ENCODE results near the gene DYRK1A. TPM values are rescaled to one million over a fixed set of nuclear protein-coding genes. Genes with fewer than 3 reads are reported as not detected.

Gene DYRK1A
- total and polyA plus RNA-seq, 10 of the 15 experiments (the other 5 are each of a cell fraction or from before 2014, with no cell fraction given): 2.4 to 68.6 (median 30.7) TPM

- TF ChIP-seq RFX5 (IDR thresholded peaks at IDR 0.05; ENCODE audit: low read depth, low read length) (no peak), NBN (IDR thresholded peaks at IDR 0.05) (no peak), PKNOX1 (IDR thresholded peaks at IDR 0.05) (no peak), KAT2A (conservative IDR thresholded peaks at IDR 0.05; ENCODE audit: control insufficient read depth, low read depth, low read length) (no peak), POLR2AphosphoS5 (IDR thresholded peaks at IDR 0.05; ENCODE audit: low read length) (no peak)
These were observed 27.0 kb upstream of the DYRK1A start (continued) for GRCh38 chr21:37339552-37339939.

GRCh38 chr21:37341254-37341960 lies 25.2 kb upstream of the DYRK1A start:
- SMC1A ChIA-PET (ENCODE audit: uncharacterized antibody, unreplicated experiment): no interaction called here
- TF ChIP-seq ZBTB11 (CRISPR knock-in tag; IDR thresholded peaks at IDR 0.05): no peak
- TF ChIP-seq ATF2 (IDR thresholded peaks at IDR 0.05; ENCODE audit: low read length): no peak
- TF ChIP-seq SMAD1 (IDR thresholded peaks at IDR 0.05; ENCODE audit: low read depth, partially characterized antibody): no peak
- TF ChIP-seq MYB (IDR thresholded peaks at IDR 0.05; ENCODE audit: borderline replicate concordance, low read depth, low read length): no peak
- no peak for TF ChIP-seq ZNF207 (IDR thresholded peaks at IDR 0.05; ENCODE audit: borderline replicate concordance)
- no peak for TF ChIP-seq CHD4 (IDR thresholded peaks at IDR 0.05)
- no peak for TF ChIP-seq SKIL (IDR thresholded peaks at IDR 0.05; ENCODE audit: low read depth, poor library complexity, severe bottlenecking)
- TF ChIP-seq SUZ12 (IDR thresholded peaks at IDR 0.05; ENCODE audit: unreplicated experiment): no peak
- no peak for TF ChIP-seq HDAC6 (IDR thresholded peaks at IDR 0.05; ENCODE audit: unreplicated experiment)
- TF ChIP-seq SIN3A (IDR thresholded peaks at IDR 0.05; ENCODE audit: low read depth, low read length): no peak
- no peak for TF ChIP-seq NFIC (IDR thresholded peaks at IDR 0.05; ENCODE audit: low read depth, low read length)

More at GRCh38 chr21:37341254-37341960, 25.2 kb upstream of the DYRK1A start:
- in situ Hi-C loops (cut with MboI): no loop called here
- WGBS (ENCODE audit: insufficient coverage, insufficient replicate concordance, low lambda C conversion rate, missing lambda C conversion rate): 53% methylated on average over 8 of the region's 8 CpGs
- no peaks in the 10 kb centered on the region for H4K20me1 ChIP-seq (ENCODE audit: control insufficient read depth, insufficient read depth)
- no peaks in the 10 kb centered on the region for H3K4me1 ChIP-seq (ENCODE audit: control insufficient read depth, insufficient read depth, low read length)
- intact Hi-C loops (cut with micrococcal nuclease; ENCODE audit: unreplicated experiment): no loop called here
- no peaks in the 10 kb centered on the region for H3K79me2 ChIP-seq (ENCODE audit: control insufficient read depth, insufficient read depth, low read length)
- ChIA-PET POLR2A (interaction anchor here (0.7 kb wide), 1 partner anchor 215 kb away, joined by 6 read pairs; no protein-coding TSS in a partner anchor), CTCF (no interaction called here), RAD21 (ENCODE audit: unreplicated experiment) (no interaction called here)
- no peak overlapping the region for H3K27ac ChIP-seq (ENCODE audit: control insufficient read depth, insufficient read depth)
- H3K27me3 ChIP-seq (replicated peaks in 1 of 2; ENCODE audit: control insufficient read depth in 2 of 2, insufficient read depth in 2 of 2, low read length in 1 of 2): no peaks in the 10 kb centered on the region
- no peak overlapping the region for H2AFZ ChIP-seq (ENCODE audit: control insufficient read depth, low read depth, low read length)
- no peaks in the 10 kb centered on the region for H3K9me3 ChIP-seq (replicated peaks; ENCODE audit: control insufficient read depth, insufficient read depth, low read length)
- H3K9ac ChIP-seq (ENCODE audit: control insufficient read depth, insufficient read depth, low read length): no peak overlapping the region
- H3K36me3 ChIP-seq (ENCODE audit: control insufficient read depth in 2 of 2, insufficient read depth in 2 of 2, low read length in 1 of 2): no peaks in the 10 kb centered on the region
- no peak overlapping the region for H3K4me3 ChIP-seq
- FAIRE-seq: no peak
- no peak for ATAC-seq
- BruUV-seq (replicated peaks): no TSS peak
- no peak for DNase-seq (ENCODE audit: low read depth, low spot score)
- H3K4me2 ChIP-seq (ENCODE audit: control insufficient read depth, insufficient read depth): no peak overlapping the region

All from GM12878 (cell line).